Thymus (tissue), 11 donors: ENCODE data around the gene UBE2O. TPM values are rescaled to one million over a fixed set of nuclear protein-coding genes. Genes with fewer than 3 reads are reported as not detected.

ENCODE experiments used
- DNase-seq, 9 donors: peaks; one replicate each; pipeline ENCODE4 v3.0.0-alpha.2; 2013; ENCODE audit warnings: low spot score in 9 of 9, low read depth in 6 of 9, missing footprints in 1 of 9
- H3K27ac ChIP-seq, 2 donors: one replicate each; pipeline ENCODE4 v1.5.1; 2013; ENCODE audit warnings: control low read depth in 1 of 2, low read depth in 1 of 2, low read length in 1 of 2, mild to moderate bottlenecking in 1 of 2, moderate library complexity in 1 of 2
- H3K27me3 ChIP-seq, 2 donors: one replicate each; pipeline ENCODE4 v1.5.1; 2013; ENCODE audit warnings: low read length in 1 of 2; ENCODE audit not compliant: control insufficient read depth in 2 of 2, insufficient read depth in 1 of 2
- H3K36me3 ChIP-seq, 2 donors: one replicate each; pipeline ENCODE4 v1.5.1; 2013; ENCODE audit warnings: low read length in 1 of 2, mild to moderate bottlenecking in 1 of 2, moderate library complexity in 1 of 2; ENCODE audit not compliant: control insufficient read depth in 2 of 2, insufficient read depth in 2 of 2
- H3K4me1 ChIP-seq, 2 donors: one replicate each; pipeline ENCODE4 v1.5.1; 2013; ENCODE audit warnings: low read length in 2 of 2; ENCODE audit not compliant: control insufficient read depth in 2 of 2, insufficient read depth in 2 of 2
- H3K4me3 ChIP-seq, 2 donors: one replicate each; pipeline ENCODE4 v1.5.1; 2013; ENCODE audit warnings: low read length in 2 of 2, control low read depth in 1 of 2, mild to moderate bottlenecking in 1 of 2
- H3K9me3 ChIP-seq, 2 donors: one replicate each; pipeline ENCODE4 v1.5.1; 2013; ENCODE audit warnings: low read length in 1 of 2, mild to moderate bottlenecking in 1 of 2; ENCODE audit not compliant: control insufficient read depth in 2 of 2, insufficient read depth in 1 of 2
- WGBS: extraction: QIAGEN DNeasy Blood & Tissue Kit; methylation state at CpG from one replicate; pipeline ENCODE4 v1.1.7; 2013; 5-methylcytosine and 5-hydroxymethylcytosine counted together
- polyA plus RNA-seq: library from polyadenylated mRNA; stranded (reverse); fragments of 200-250 nt; gene quantifications from one replicate; pipeline ENCODE4 v1.2.3, GENCODE V29; 2013
- total RNA-seq: library from RNA; stranded (reverse); fragments of 120-200 nt; gene quantifications from one replicate; pipeline ENCODE4 v1.2.4, GENCODE V29; 2013
- donor health status: healthy.

UBE2O gene
- total and polyA plus RNA-seq, 2 donors = 8.8 to 11.1 TPM

DNA sequence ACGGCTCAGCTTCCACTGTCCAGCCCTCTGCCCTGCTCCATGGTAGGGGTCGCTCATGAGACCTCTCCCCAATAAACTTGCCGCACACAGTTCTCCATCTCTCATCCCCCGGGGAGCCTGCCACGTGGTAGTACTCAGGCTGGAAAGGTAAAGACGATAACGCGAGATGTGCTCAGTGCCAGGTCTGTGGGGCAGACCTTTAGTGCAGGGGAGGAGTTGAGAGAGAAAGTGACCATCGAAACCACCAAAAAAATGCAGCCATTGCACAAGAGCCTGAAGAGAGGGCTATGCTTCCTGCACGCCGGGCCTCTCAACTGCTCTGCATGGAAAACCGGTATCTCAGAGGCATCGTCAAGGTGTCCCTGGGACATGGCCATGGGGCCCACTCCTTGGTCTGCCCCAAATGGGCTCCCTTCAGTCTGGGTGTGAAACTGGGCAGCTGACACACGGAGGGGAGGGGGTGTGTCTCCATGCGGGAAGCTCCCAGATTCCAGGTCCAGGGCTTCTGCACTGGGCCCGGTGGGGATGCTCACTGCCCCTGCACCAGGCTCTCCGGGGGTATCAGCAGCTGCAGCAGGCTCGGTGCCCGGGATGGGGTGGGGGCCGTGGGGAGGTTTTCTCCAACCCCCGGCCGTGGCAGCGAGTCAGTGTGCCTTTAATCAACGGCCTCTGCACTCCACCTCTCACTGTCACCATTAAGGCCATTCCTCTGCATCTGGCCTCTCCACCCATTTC is 9.8 kb upstream of the UBE2O start:
- Histone ChIP-seq H3K27ac (no peak overlapping the region), H3K4me3 (no peak overlapping the region), H3K27me3 (peaks cover 0 to 9% of the 10 kb centered on the region in 2 donors), H3K36me3 (no peaks in the 10 kb centered on the region), H3K4me1 (no peaks in the 10 kb centered on the region), H3K9me3 (no peaks in the 10 kb centered on the region)
- WGBS = 91% methylated on average over 24 of the region's 24 CpGs
- no peak for DNase-seq

DNA sequence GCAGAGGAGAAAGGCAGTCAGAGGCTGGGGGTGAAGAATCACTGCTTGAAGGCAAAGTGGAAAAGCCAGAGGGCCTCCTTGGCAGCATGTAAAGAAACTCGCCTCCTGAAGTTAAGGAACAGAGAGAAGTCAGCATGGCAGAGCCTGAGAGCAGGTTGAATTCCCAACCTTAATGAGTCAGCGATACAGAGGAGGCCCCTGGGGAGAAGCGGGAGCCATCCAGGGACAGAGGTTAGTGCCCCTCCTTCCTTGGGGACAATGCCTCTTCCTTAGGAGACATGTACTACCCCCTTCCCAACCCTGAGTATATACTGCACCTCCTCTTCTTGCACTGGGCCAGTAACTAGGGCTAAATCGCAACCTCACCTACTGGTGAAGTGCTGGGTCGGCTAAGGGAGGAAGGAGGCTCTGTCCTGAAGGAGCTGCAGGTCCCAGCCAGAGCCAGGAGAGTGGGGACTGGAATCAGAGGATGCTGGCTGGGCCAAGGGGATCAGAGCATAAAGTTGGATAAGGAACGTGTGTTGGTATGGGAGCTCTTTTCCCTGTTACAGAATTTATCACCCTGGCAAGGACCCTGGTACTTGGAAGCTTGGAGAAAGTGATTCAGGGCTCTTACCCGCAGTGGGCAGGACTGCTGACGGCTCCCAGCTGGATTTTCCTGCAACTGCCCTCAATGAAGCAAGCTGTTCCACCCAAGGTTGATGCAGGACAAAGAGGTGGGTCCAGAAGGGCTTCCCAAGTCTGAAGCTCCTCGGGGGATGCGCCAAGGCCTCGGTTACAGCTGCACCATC is 9.0 kb upstream of the UBE2O start:
- Histone ChIP-seq H3K4me3 (no peak overlapping the region), H3K4me1 (no peaks in the 10 kb centered on the region), H3K27ac (no peak overlapping the region), H3K36me3 (no peaks in the 10 kb centered on the region), H3K9me3 (no peaks in the 10 kb centered on the region), H3K27me3 (peaks cover 0 to 9% of the 10 kb centered on the region in 2 donors)
- WGBS = 95% methylated on average over 11 of the region's 11 CpGs
- no peak for DNase-seq

DNA sequence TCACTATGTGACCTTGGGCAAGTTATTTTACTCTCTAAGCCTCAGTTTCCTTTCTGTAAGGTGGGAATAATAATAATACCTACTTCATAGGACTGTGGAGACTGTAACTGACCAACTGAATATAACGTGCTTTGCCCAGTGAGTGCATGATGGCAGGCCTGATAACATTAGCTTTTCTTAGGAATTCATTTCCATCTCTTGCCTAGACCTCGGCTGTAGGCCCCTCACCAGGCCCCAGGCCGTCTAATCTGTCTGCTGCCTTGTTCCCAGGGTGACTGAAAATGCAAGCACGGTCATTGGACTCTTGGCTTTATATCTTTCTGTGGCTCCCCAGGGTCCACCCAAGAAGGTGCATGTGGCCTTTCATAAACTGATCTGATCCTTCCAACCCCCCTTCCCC is 6.7 kb upstream of the UBE2O start:
- H3K4me1 ChIP-seq = no peaks in the 10 kb centered on the region
- H3K36me3 ChIP-seq = no peaks in the 10 kb centered on the region
- whole genome bisulfite sequencing = 96% methylated on average over 4 of the region's 4 CpGs
- no peak overlapping the region for H3K4me3 ChIP-seq
- no peaks in the 10 kb centered on the region for H3K9me3 ChIP-seq
- peaks cover 0 to 9% of the 10 kb centered on the region in 2 donors for H3K27me3 ChIP-seq
- no peak for DNase-seq
- H3K27ac ChIP-seq = no peak overlapping the region

DNA sequence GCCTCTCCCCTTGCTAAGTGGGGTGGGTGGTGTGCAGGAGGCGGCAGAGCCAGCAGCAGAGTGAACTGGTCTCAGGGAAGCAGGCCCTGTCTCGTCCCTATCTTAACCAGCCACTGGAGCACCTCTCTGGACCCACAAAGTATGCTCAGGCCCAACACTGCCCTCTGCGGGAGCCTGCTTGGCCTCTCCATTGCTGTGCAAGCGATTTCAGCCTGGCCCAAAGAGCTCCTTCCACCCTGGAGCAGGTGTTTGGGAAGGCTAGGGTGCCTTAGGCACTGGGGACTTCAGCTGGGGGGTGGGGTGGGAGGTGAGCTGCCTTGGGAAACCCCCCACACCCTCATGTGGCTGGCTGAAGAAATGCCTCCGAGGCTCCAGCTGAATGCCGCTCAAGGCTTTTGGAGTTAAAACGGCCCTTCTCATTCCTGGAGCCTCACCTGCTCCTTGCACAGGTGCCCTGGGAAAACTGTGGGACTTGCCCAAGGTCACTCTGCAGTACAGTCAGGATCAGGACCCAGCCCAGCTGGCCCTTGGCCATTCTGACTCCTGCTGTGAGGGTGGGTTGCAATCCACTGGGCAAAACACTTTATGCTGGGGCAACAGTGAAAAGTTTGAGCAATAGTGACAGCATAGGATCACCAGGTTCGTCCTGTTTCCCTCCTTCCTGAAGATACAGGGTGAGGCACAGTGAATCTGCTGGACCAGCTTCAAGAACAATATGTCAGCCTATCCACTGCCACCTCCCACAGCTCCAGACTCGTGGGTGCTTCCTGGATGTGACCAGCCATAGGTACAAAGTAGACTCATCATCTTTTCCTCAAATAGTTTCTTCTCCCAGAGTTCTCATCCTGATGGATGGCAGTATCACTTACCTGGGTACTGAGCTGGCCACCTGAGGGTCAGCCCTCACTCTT is 5.9 kb upstream of the UBE2O start:
- Histone ChIP-seq H3K4me3 (no peak overlapping the region), H3K27ac (no peak overlapping the region), H3K36me3 (no peaks in the 10 kb centered on the region), H3K27me3 (peaks cover 0 to 9% of the 10 kb centered on the region in 2 donors), H3K9me3 (no peaks in the 10 kb centered on the region), H3K4me1 (no peaks in the 10 kb centered on the region)
- DNase-seq = no peak
- 75% methylated on average over 9 of the region's 9 CpGs for WGBS

DNA sequence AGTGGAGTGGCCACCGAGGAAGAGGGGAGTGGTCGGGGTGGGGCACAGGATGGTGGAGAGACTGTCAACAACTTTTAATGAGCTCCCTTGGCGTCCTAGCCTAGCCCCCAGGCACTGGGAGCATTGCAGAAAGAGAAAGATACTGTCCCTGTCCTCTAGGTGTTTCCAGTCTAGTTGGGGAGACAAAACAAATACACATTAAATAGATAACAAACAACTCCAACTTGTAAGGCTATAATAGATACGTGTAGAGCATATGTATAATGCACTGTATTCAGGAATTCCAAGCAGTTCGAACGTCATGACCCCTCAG is 435 bp upstream of the UBE2O start:
- peaks cover 0 to 2% of the 10 kb centered on the region in 2 donors for H3K27me3 ChIP-seq
- H3K9me3 ChIP-seq = no peaks in the 10 kb centered on the region
- H3K36me3 ChIP-seq = peaks cover 0 to 4% of the 10 kb centered on the region in 2 donors
- DNase-seq = no peak
- peak overlapping the region in 1 of 2 donors; percentile 28 for H3K27ac ChIP-seq
- H3K4me1 ChIP-seq = peaks cover 11 to 21% of the 10 kb centered on the region in 2 donors
- H3K4me3 ChIP-seq = peak overlapping the region in 1 of 2 donors; percentile 71
- 42% methylated on average over 6 of the region's 6 CpGs for WGBS

DNA sequence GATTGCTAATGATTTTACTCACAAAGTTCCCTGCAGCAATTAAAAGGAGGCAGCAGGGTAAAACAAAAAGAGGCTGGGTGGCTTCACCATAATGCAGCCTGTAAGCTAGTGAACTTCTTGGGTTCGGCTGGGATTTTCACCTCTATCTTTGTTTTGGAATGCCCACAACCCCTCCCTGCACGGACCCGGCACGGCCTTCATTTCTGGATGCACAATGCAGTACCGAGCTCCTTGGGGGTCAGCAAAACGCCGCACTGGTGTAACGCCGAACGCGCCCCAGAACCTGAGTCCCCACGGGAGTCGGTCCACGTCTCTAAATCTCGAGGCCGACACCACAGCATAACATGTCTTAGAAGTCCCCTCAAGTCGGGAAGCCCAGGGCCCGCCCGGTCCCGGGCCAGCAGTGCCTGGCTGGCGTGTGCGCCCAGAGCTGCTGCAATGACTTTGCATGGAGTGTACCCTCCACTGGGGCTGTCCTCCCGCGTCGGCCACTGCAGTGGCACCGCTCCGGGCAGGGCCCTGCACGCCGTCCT is 759 bp downstream of the UBE2O start:
- 2% methylated on average over 29 of the region's 29 CpGs for WGBS
- peak overlapping the region; percentile 62 to 71 for H3K4me3 ChIP-seq
- H3K27ac ChIP-seq = no peak overlapping the region
- H3K4me1 ChIP-seq = peaks cover 11 to 21% of the 10 kb centered on the region in 2 donors
- H3K9me3 ChIP-seq = no peaks in the 10 kb centered on the region
- peaks cover 0 to 4% of the 10 kb centered on the region in 2 donors for H3K36me3 ChIP-seq
- peak in 2 of 9 donors; percentile 12 to 21 for DNase-seq
- peaks cover 0 to 2% of the 10 kb centered on the region in 2 donors for H3K27me3 ChIP-seq

DNA sequence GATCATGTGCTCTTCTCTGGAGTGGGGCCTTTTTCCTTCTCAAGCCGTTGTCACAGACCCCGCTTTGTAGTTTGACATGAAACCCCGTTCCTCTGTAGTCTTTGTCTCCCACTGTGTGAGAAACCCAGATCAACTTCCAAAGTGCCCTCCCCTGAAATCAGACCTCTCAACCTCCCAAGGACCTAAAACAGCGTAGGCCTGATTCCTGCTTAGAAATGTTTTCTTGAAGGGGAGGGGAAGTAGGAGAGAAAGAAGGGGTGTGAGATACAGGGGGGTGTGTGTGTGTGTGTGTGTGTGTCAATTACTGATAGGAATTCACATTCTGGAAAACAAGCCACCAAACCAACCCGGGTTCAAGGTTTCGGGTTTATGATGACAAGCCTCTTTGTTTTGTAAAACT is 1.4 kb downstream of the UBE2O start:
- DNase-seq = no peak
- H3K4me1 ChIP-seq = peaks cover 11 to 24% of the 10 kb centered on the region in 2 donors

DNA sequence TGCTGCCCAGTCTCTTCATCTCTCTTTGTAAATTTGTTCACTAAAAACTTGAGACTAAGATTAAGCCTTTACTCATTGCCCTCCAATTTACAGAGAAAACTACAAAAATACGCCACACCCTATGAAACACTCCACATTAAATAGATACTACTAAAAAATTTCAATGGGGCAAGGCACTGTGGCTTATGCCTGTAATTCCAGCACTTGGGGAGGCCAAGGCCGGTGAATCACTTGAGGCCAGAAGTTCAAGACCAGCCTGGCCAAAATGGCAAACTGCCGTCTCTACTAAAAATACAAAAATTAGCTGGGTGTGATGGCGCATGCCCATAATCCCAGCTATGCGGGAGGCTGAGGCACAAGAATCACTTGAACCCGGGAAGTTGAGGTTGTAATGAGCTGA is 3.8 kb downstream of the UBE2O start:
- H3K9me3 ChIP-seq = no peaks in the 10 kb centered on the region
- no peak for DNase-seq
- no peak overlapping the region for H3K4me3 ChIP-seq
- peaks cover 11 to 26% of the 10 kb centered on the region in 2 donors for H3K4me1 ChIP-seq
- H3K36me3 ChIP-seq = peaks cover 0 to 6% of the 10 kb centered on the region in 2 donors
- H3K27me3 ChIP-seq = peaks cover 0 to 2% of the 10 kb centered on the region in 2 donors
- WGBS = 99% methylated on average over 6 of the region's 6 CpGs
- no peak overlapping the region for H3K27ac ChIP-seq

More for the DNA sequence above, 1.4 kb downstream of the UBE2O start:
- H3K27me3 ChIP-seq = peaks cover 0 to 2% of the 10 kb centered on the region in 2 donors
- 85% methylated on average over 6 of the region's 6 CpGs for WGBS
- H3K27ac ChIP-seq = no peak overlapping the region
- peaks cover 0 to 4% of the 10 kb centered on the region in 2 donors for H3K36me3 ChIP-seq
- no peaks in the 10 kb centered on the region for H3K9me3 ChIP-seq
- peak overlapping the region in 1 of 2 donors; percentile 62 for H3K4me3 ChIP-seq
